ENCODE results near the gene BMF. TPM values are rescaled to one million over a fixed set of nuclear protein-coding genes. Genes with fewer than 3 reads are reported as not detected.
"Not testable (repeated sequence)": the region's sequence is repeated elsewhere in the genome, so short reads cannot be mapped to it uniquely, and the experiment has no call there.

The BMF gene, protein sequence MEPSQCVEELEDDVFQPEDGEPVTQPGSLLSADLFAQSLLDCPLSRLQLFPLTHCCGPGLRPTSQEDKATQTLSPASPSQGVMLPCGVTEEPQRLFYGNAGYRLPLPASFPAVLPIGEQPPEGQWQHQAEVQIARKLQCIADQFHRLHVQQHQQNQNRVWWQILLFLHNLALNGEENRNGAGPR
- total RNA-seq (2022) = 0.17 TPM in 1 of 2 replicates, not detected in the other
- Bru-seq, nascent RNA = percentile 16 among the genes with signal in this experiment
- percentile 11 among the genes with signal in this experiment for BruChase-seq, experiment 1, labeled RNA remaining after a 6-hour chase
- BruChase-seq, experiment 2, labeled RNA remaining after a 2-hour chase = percentile 28 among the genes with signal in this experiment
- long read RNA-seq = 0 reads

GRCh38 chr15:40108855-40109735, at the start of gene BMF:
Gene BMF (minus strand): TSS chr15:40108879. CDS start chr15:40106086, 2,793 bp downstream.
- Mint-ChIP-seq H3K4me3 (ENCODE audit: unreplicated experiment) (peak within 1 kb of the TSS; percentile 89), H3K9me3 (ENCODE audit: unreplicated experiment) (no peaks in the 10 kb centered on the region), H3K36me3 (ENCODE audit: insufficient read depth, unreplicated experiment) (no peaks in the 10 kb centered on the region), H3K27ac (ENCODE audit: low read depth, unreplicated experiment) (peak within 1 kb of the TSS; percentile 46), H3K27me3 (ENCODE audit: insufficient read depth, unreplicated experiment) (no peaks in the 10 kb centered on the region), H3K4me1 (ENCODE audit: insufficient read depth, unreplicated experiment) (peaks cover 37% of the 10 kb centered on the region)
- peak; percentile 23 for TF ChIP-seq CTCF (IDR thresholded peaks at IDR 0.05; ENCODE audit: unreplicated experiment)
- ChIA-PET POLR2A (interaction anchor here (0.6 to 2.8 kb wide), 12 partner anchors 10 to 87 kb away, joined by 3 to 16 read pairs (median 4); partner anchors contain the start of gene BUB1B), CTCF (interaction anchor here (0.7 to 12.9 kb wide), 9 partner anchors 9 to 190 kb away, joined by 3 to 125 read pairs (median 3); partner anchors contain the start of gene SRP14)
- BruUV-seq (replicated peaks) = no TSS peak
- intact Hi-C loops (cut with micrococcal nuclease) = loop anchor here (1.0 to 10.0 kb wide), 3 partner anchors 52 to 166 kb away; partner anchors contain the start of gene BUB1B
- peak; percentile 98 for DNase-seq (ENCODE audit: unreplicated experiment)

DNA sequence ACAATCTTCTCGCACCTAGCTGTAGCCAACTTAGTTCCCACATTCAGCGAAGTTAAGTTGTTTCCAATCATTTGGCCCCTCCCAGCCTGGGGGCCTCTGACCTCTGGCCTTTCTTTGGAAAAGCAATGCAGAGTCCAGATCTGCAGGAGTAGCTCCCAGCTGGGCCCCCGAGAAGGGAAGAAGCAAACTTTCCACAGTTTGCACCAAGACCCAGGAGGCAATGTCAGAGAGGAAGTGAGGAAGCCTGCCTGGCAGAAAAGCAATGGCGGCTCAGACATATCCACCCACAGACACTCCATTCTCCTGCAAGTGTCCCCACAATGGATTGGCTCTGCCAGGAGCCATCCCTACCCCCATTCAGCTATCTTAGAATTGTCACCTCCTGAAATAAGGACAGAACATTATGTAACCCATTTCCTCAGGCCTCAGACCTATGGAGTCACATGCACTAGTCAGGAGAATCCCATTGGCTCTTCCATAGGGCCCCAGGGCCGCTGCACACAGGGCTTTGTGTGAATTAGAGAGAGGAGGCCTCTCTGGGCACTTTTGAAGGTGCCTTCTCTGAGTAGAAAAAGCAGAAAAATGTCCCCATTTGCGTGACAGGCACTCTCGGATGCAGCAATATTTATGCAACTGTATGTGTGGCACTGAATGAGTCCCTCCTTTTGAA, 49.2 kb upstream of the BMF start:
- Mint-ChIP-seq H3K9me3 (ENCODE audit: unreplicated experiment) (no peaks in the 10 kb centered on the region), H3K36me3 (ENCODE audit: insufficient read depth, unreplicated experiment) (no peaks in the 10 kb centered on the region), H3K4me3 (ENCODE audit: unreplicated experiment) (no peak overlapping the region), H3K4me1 (ENCODE audit: insufficient read depth, unreplicated experiment) (no peaks in the 10 kb centered on the region), H3K27ac (ENCODE audit: low read depth, unreplicated experiment) (no peak overlapping the region), H3K27me3 (ENCODE audit: insufficient read depth, unreplicated experiment) (no peaks in the 10 kb centered on the region)
- ChIA-PET CTCF (interaction anchor here (0.6 to 1.8 kb wide), 2 partner anchors 41 to 116 kb away, joined by 3 to 6 read pairs; no protein-coding TSS in a partner anchor), POLR2A (interaction anchor here (1.0 to 1.9 kb wide), 2 partner anchors 8 to 45 kb away, joined by 3 to 6 read pairs; no protein-coding TSS in a partner anchor)
- BruUV-seq (replicated peaks) = no TSS peak
- no peak for TF ChIP-seq CTCF (IDR thresholded peaks at IDR 0.05; ENCODE audit: unreplicated experiment)
- no peak for DNase-seq (ENCODE audit: unreplicated experiment)
- intact Hi-C loops (cut with micrococcal nuclease) = no loop called here

DNA sequence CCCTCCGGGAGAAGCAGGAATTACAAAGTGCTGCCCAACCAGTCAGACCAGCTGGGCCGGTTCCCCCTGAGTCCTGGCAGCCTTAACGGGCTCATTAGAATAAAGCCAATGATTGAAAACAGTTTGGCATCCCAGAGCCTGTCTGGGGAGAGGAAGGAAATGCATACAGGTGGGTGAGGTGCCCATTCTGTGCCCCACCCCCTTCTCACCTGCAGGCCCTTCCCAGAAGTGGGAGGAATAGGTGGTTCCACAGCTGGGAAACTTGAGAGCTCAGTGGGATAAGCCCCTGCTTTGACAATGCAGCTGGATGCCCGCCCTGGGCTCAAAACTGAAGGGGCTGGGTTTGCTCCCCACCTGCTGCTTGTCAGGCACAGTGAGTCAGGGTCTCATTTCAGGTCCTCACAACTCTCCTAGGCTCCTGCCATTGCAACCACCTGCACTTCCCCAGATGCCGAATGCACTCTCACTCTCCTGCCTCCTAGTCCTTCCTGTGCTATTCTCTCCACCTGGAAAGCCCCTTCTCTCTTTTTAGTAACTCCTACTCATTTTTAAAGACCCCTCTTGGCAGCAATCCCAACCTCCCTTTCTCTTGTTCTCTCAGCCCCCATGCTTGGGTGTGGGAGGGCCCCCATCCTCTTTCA, 46.7 kb upstream of the BMF start:
- Mint-ChIP-seq H3K27ac (ENCODE audit: low read depth, unreplicated experiment) (no peak overlapping the region), H3K9me3 (ENCODE audit: unreplicated experiment) (no peaks in the 10 kb centered on the region), H3K36me3 (ENCODE audit: insufficient read depth, unreplicated experiment) (no peaks in the 10 kb centered on the region), H3K27me3 (ENCODE audit: insufficient read depth, unreplicated experiment) (no peaks in the 10 kb centered on the region), H3K4me1 (ENCODE audit: insufficient read depth, unreplicated experiment) (peaks cover 4% of the 10 kb centered on the region), H3K4me3 (ENCODE audit: unreplicated experiment) (no peak overlapping the region)
- TF ChIP-seq CTCF (IDR thresholded peaks at IDR 0.05; ENCODE audit: unreplicated experiment) = no peak
- intact Hi-C loops (cut with micrococcal nuclease) = no loop called here
- POLR2A ChIA-PET = no interaction called here
- BruUV-seq (replicated peaks) = no TSS peak
- no peak for DNase-seq (ENCODE audit: unreplicated experiment)
- CTCF ChIA-PET = no interaction called here

GRCh38 chr15:40154821-40155220, 46.1 kb upstream of the BMF start:
- intact Hi-C loops (cut with micrococcal nuclease); H3K36me3 Mint-ChIP-seq (ENCODE audit: insufficient read depth, unreplicated experiment); CTCF ChIA-PET; BruUV-seq (replicated peaks); POLR2A ChIA-PET; H3K4me3 Mint-ChIP-seq (ENCODE audit: unreplicated experiment); DNase-seq (ENCODE audit: unreplicated experiment); H3K27me3 Mint-ChIP-seq (ENCODE audit: insufficient read depth, unreplicated experiment); H3K27ac Mint-ChIP-seq (ENCODE audit: low read depth, unreplicated experiment); H3K9me3 Mint-ChIP-seq (ENCODE audit: unreplicated experiment): not testable (repeated sequence)
- peaks cover 10% of the 10 kb centered on the region for H3K4me1 Mint-ChIP-seq (ENCODE audit: insufficient read depth, unreplicated experiment)
